Uterus (tissue), 4 donors: ENCODE results near the gene IVNS1ABP. TPM values are rescaled to one million over a fixed set of nuclear protein-coding genes. Genes with fewer than 3 reads are reported as not detected.

ENCODE experiments used
- DNase-seq, 2 donors: peaks; one replicate each; pipeline ENCODE4 v3.0.0-alpha.2; 2019 to 2020
- H3K27ac ChIP-seq, 2 donors: fragments of 200-600 bp; sonication (generic); 1 replicate in 1 of 2; 2 replicates in 1 of 2; pipeline ENCODE4 v1.5.1; 2016 to 2018
- H3K27me3 ChIP-seq, 2 donors: fragments of 200-600 bp; sonication (generic); one replicate each; pipeline ENCODE4 v1.5.1; 2018 to 2019; ENCODE audit warnings: control low read depth in 1 of 2
- H3K36me3 ChIP-seq, 2 donors: fragments of 200-600 bp; sonication (generic); one replicate each; pipeline ENCODE4 v1.5.1; 2019; ENCODE audit warnings: control low read depth in 1 of 2
- H3K4me1 ChIP-seq, 2 donors: fragments of 200-600 bp; sonication (generic); one replicate each; pipeline ENCODE4 v1.5.1; 2018 to 2019; ENCODE audit warnings: control low read depth in 1 of 2
- H3K4me3 ChIP-seq, 2 donors: fragments of 200-600 bp; sonication (generic); 1 replicate in 1 of 2; 2 replicates in 1 of 2; pipeline ENCODE4 v1.5.1; 2018 to 2019; ENCODE audit warnings: mild to moderate bottlenecking in 1 of 2
- H3K9me3 ChIP-seq, 2 donors: fragments of 200-600 bp; sonication (generic); one replicate each; pipeline ENCODE4 v1.5.1; 2019; ENCODE audit warnings: control low read depth in 1 of 2
- POLR2A ChIP-seq, 2 donors: fragments of 450-650 bp; IDR thresholded peaks; one replicate each; pipeline ENCODE4 v1.6.1; 2016; ENCODE audit warnings: antibody characterized with exemption in 2 of 2, mild to moderate bottlenecking in 1 of 2, moderate library complexity in 1 of 2
- intact Hi-C: fragments of 100-400 bp; cut with DNase I; formaldehyde crosslinking; loops from one replicate; pipeline ENCODE4 v1.15.1; 2023; ENCODE audit warnings: low total_unique reads
- total RNA-seq, 4 donors: library from RNA; depleted of rRNA in 3 of 4; stranded (reverse); fragments of >200 nt in 3 of 4; gene quantifications; one replicate each; pipeline versions ENCODE4 v1.1.0 to v1.2.4, GENCODE V29; 2014 to 2023
- TF ChIP-seq, protein P1 (sequence below), 4 experiments: fragments of 200-600 bp in 2 of 4; fragments of 450-650 bp in 2 of 4; sonication (generic) in 2 of 4; IDR thresholded peaks; one replicate each; pipeline ENCODE4 v1.5.1; 2016 to 2019; ENCODE audit warnings: antibody characterized with exemption in 4 of 4, mild to moderate bottlenecking in 2 of 4, moderate library complexity in 1 of 4
- donor health status: DM: yes; HTN: yes; CAD: no.

IVNS1ABP gene
- total RNA-seq, 4 donors from 2014 or later, result 28.8 to 113 (median 39.4) TPM

DNA sequence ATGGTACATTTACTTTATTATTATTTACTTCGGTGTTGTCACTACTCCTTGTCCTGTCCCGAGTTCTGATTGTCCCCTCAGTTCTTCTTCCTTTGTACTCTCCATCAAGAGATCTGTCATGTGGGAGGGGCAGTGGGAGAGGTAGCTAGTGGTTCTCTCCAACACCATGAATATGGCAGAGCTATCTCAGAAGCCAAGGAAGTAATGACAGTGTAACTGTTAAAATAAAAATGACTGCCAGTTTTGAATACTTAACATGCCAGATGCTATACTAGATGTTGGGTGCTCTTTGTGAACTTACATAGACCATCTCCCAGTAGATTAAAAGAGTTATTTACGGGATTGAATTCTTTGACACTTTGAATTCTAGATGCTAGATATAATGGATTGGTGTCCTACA lies 28.6 kb downstream of the IVNS1ABP start:
- DNase-seq, result no peak
- intact Hi-C loops, result no loop called here

DNA sequence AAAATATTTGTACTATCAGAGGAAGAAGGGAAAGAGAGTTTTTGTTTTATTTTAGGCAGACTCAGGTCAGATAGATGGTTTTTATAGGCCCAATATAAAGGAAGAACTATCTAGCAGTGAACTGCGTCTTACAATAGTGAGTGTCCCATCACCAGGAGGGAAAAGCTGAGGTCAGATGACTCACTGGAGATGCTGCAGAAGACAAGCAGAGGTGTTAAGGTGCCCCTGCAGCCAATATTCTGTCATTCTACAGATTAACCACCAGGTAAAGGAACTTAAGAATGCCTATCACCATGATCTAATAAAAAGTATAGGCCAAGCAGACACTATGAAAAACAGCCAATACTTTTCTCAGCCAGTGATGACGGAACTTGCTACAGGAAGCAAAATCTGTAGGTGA lies 29.6 kb downstream of the IVNS1ABP start:
- H3K27me3 ChIP-seq, result no peaks in the 10 kb centered on the region
- TF ChIP-seq, protein P1, sequence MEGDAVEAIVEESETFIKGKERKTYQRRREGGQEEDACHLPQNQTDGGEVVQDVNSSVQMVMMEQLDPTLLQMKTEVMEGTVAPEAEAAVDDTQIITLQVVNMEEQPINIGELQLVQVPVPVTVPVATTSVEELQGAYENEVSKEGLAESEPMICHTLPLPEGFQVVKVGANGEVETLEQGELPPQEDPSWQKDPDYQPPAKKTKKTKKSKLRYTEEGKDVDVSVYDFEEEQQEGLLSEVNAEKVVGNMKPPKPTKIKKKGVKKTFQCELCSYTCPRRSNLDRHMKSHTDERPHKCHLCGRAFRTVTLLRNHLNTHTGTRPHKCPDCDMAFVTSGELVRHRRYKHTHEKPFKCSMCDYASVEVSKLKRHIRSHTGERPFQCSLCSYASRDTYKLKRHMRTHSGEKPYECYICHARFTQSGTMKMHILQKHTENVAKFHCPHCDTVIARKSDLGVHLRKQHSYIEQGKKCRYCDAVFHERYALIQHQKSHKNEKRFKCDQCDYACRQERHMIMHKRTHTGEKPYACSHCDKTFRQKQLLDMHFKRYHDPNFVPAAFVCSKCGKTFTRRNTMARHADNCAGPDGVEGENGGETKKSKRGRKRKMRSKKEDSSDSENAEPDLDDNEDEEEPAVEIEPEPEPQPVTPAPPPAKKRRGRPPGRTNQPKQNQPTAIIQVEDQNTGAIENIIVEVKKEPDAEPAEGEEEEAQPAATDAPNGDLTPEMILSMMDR (IDR thresholded peaks at IDR 0.05), result no peak
- TF ChIP-seq POLR2A (IDR thresholded peaks at IDR 0.05), result no peak
- intact Hi-C loops, result no loop called here

More for the DNA sequence above, 28.6 kb downstream of the IVNS1ABP start:
- no peak overlapping the region for H3K4me3 ChIP-seq
- TF ChIP-seq POLR2A (IDR thresholded peaks at IDR 0.05), result no peak
- TF ChIP-seq, protein P1 (IDR thresholded peaks at IDR 0.05), result no peak
- H3K36me3 ChIP-seq, result no peaks in the 10 kb centered on the region
- no peaks in the 10 kb centered on the region for H3K4me1 ChIP-seq
- H3K27me3 ChIP-seq, result no peaks in the 10 kb centered on the region
- H3K27ac ChIP-seq, result no peak overlapping the region
- no peaks in the 10 kb centered on the region for H3K9me3 ChIP-seq

DNA sequence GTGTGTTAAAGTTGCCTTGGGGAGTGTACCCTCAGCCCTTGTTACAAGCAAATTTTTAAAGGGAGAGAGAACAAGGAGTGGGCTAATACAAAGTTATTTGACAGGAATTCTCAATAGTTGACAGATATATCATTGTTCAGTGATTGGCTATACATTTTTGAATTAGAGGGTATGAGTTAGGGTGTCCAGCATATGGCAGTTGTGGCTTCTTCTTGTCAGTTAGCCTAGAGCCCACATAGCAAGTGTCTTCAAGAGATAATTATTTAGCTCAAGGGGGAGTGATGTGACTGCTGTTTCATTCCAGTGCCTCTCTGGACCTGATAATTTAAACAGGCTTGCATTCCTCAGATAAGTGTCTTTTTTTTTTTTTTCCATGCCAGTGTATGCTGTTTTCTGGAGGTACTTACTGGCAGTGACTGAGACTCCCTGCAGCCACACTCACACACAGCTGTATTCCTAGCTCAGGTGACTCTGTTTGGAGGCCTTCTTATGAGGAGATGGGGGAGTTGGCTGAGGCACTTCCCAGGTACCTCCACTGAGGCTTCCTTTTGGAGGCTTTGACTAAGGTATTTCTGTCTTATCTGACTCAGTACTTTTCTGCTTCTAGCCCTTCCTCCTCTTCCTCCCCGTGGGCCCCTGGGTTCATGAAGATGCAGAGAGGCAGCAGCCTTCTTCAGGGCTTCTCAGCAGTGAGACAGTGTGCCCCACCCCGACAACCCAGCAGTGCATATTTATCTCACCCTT lies 32.3 kb downstream of the IVNS1ABP start:
- Histone ChIP-seq H3K4me1 (no peaks in the 10 kb centered on the region), H3K4me3 (no peak overlapping the region), H3K9me3 (no peaks in the 10 kb centered on the region), H3K27me3 (no peaks in the 10 kb centered on the region), H3K27ac (no peak overlapping the region), H3K36me3 (no peaks in the 10 kb centered on the region)
- no peak for DNase-seq
- TF ChIP-seq, protein P1 (IDR thresholded peaks at IDR 0.05), result no peak
- TF ChIP-seq POLR2A (IDR thresholded peaks at IDR 0.05), result no peak
- intact Hi-C loops, result no loop called here

More for the DNA sequence above, 29.6 kb downstream of the IVNS1ABP start:
- H3K9me3 ChIP-seq, result no peaks in the 10 kb centered on the region
- H3K27ac ChIP-seq, result no peak overlapping the region
- no peaks in the 10 kb centered on the region for H3K4me1 ChIP-seq
- H3K36me3 ChIP-seq, result no peaks in the 10 kb centered on the region
- no peak overlapping the region for H3K4me3 ChIP-seq
- DNase-seq, result no peak

DNA sequence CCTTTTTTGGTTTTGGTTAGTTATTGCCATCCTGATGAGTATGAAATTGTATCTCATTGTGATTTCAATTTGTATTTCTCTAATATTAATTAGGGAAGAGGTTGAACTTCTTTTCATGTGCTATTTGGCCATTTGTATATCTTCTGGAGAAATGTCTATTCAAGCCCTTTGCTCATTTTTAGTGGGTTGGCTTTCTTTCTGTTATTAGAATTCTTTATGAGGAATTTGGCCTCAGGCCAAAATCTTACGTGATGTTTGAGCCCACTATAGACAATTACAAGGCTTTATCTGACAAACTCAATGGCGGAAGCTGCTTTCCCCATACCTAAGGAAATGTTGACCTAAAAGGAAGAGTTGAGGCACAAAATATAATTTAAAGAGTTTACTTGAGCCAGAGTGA lies 32.9 kb downstream of the IVNS1ABP start:
- no peak for TF ChIP-seq POLR2A (IDR thresholded peaks at IDR 0.05)
- TF ChIP-seq, protein P1 (IDR thresholded peaks at IDR 0.05), result no peak
- Histone ChIP-seq H3K36me3 (no peaks in the 10 kb centered on the region), H3K27ac (no peak overlapping the region), H3K4me1 (no peaks in the 10 kb centered on the region), H3K27me3 (no peaks in the 10 kb centered on the region), H3K4me3 (no peak overlapping the region), H3K9me3 (no peaks in the 10 kb centered on the region)
- DNase-seq, result no peak
- intact Hi-C loops, result no loop called here

DNA sequence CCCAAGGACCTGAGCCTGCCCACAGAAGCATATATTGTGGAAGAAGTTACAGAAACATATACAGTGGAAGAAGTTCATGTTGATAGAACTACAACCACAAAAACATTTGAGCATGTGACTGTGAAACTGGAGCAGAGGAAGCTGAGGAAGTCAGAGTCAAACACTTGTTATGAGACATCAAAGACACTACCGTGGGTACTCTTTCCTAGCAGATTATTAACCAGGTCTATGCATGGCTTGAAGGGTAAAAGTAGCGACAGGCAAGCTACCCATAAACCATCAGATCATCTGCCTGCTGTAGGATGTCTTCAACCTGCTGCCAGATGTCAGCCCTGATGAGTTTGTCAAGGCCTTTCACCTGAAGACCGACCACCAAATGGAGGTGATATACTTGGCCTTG lies 35.8 kb downstream of the IVNS1ABP start:
- H3K27me3 ChIP-seq, result no peaks in the 10 kb centered on the region
- no peaks in the 10 kb centered on the region for H3K4me1 ChIP-seq
- TF ChIP-seq, protein P1 (IDR thresholded peaks at IDR 0.05), result no peak
- TF ChIP-seq POLR2A (IDR thresholded peaks at IDR 0.05), result no peak
- intact Hi-C loops, result no loop called here
- DNase-seq, result no peak
- no peaks in the 10 kb centered on the region for H3K9me3 ChIP-seq
- no peak overlapping the region for H3K27ac ChIP-seq
- H3K36me3 ChIP-seq, result no peaks in the 10 kb centered on the region
- H3K4me3 ChIP-seq, result no peak overlapping the region
